ENCODE data around the gene GLP2R. TPM values are rescaled to one million over a fixed set of nuclear protein-coding genes. Genes with fewer than 3 reads are reported as not detected.

The GLP2R gene
- total and polyA plus RNA-seq, 9 donors = 0.03 to 0.79 (median 0.19) TPM; not detected in 5

- H3K4me1 ChIP-seq (ENCODE audit: control insufficient read depth, insufficient read depth, low read length) = no peaks in the 10 kb centered on the region
- no peaks in the 10 kb centered on the region for H3K9me3 ChIP-seq (replicated peaks; ENCODE audit: control insufficient read depth, low read depth, low read length)
- no peak for DNase-seq
- H3K4me3 ChIP-seq (ENCODE audit: low read length) = no peak overlapping the region
- no peaks in the 10 kb centered on the region for H3K36me3 ChIP-seq (ENCODE audit: control insufficient read depth, insufficient read depth, low read length)
- no peaks in the 10 kb centered on the region for H3K27me3 ChIP-seq (ENCODE audit: control insufficient read depth, insufficient read depth, low read length)
- H3K27ac ChIP-seq (ENCODE audit: low read length) = no peak overlapping the region
- WGBS (ENCODE audit: insufficient coverage) = no CpG with 5 or more reads among the region's 3 CpGs
Observed at GRCh38 chr17:9874722-9875121, 49.0 kb downstream of the GLP2R start.

GRCh38 chr17:9875441-9875840, 49.7 kb downstream of the GLP2R start:
- Histone ChIP-seq H3K27ac (ENCODE audit: low read length) (no peak overlapping the region), H3K27me3 (ENCODE audit: control insufficient read depth, insufficient read depth, low read length) (no peaks in the 10 kb centered on the region), H3K4me3 (ENCODE audit: low read length) (no peak overlapping the region), H3K4me1 (ENCODE audit: control insufficient read depth, insufficient read depth, low read length) (no peaks in the 10 kb centered on the region), H3K36me3 (ENCODE audit: control insufficient read depth, insufficient read depth, low read length) (no peaks in the 10 kb centered on the region), H3K9me3 (replicated peaks; ENCODE audit: control insufficient read depth, low read depth, low read length) (no peaks in the 10 kb centered on the region)
- no peak for DNase-seq
- 35% methylated on average over 3 of the region's 3 CpGs for WGBS (ENCODE audit: insufficient coverage)

GRCh38 chr17:9878356-9878755, 52.6 kb downstream of the GLP2R start:
- WGBS (ENCODE audit: insufficient coverage) = no CpG with 5 or more reads among the region's 3 CpGs
- no peak overlapping the region for H3K27ac ChIP-seq (ENCODE audit: low read length)
- no peak for DNase-seq
- no peaks in the 10 kb centered on the region for H3K4me1 ChIP-seq (ENCODE audit: control insufficient read depth, insufficient read depth, low read length)
- H3K36me3 ChIP-seq (ENCODE audit: control insufficient read depth, insufficient read depth, low read length) = no peaks in the 10 kb centered on the region
- H3K9me3 ChIP-seq (replicated peaks; ENCODE audit: control insufficient read depth, low read depth, low read length) = peaks cover 6% of the 10 kb centered on the region
- H3K4me3 ChIP-seq (ENCODE audit: low read length) = no peak overlapping the region
- no peaks in the 10 kb centered on the region for H3K27me3 ChIP-seq (ENCODE audit: control insufficient read depth, insufficient read depth, low read length)

- Histone ChIP-seq H3K4me1 (ENCODE audit: control insufficient read depth, insufficient read depth, low read length) (no peaks in the 10 kb centered on the region), H3K27ac (ENCODE audit: low read length) (no peak overlapping the region), H3K27me3 (ENCODE audit: control insufficient read depth, insufficient read depth, low read length) (no peaks in the 10 kb centered on the region), H3K36me3 (ENCODE audit: control insufficient read depth, insufficient read depth, low read length) (no peaks in the 10 kb centered on the region), H3K9me3 (replicated peaks; ENCODE audit: control insufficient read depth, low read depth, low read length) (peaks cover 6% of the 10 kb centered on the region), H3K4me3 (ENCODE audit: low read length) (no peak overlapping the region)
- 72% methylated on average over 2 of the region's 8 CpGs for WGBS (ENCODE audit: insufficient coverage)
- DNase-seq = no peak
Observed at GRCh38 chr17:9878786-9879525, 53.2 kb downstream of the GLP2R start.

GRCh38 chr17:9880582-9880999, 54.9 kb downstream of the GLP2R start:
- Histone ChIP-seq H3K4me3 (ENCODE audit: low read length) (no peak overlapping the region), H3K4me1 (ENCODE audit: control insufficient read depth, insufficient read depth, low read length) (no peaks in the 10 kb centered on the region), H3K36me3 (ENCODE audit: control insufficient read depth, insufficient read depth, low read length) (no peaks in the 10 kb centered on the region), H3K9me3 (replicated peaks; ENCODE audit: control insufficient read depth, low read depth, low read length) (peaks cover 10% of the 10 kb centered on the region), H3K27me3 (ENCODE audit: control insufficient read depth, insufficient read depth, low read length) (no peaks in the 10 kb centered on the region), H3K27ac (ENCODE audit: low read length) (no peak overlapping the region)
- 86% methylated on average over 3 of the region's 3 CpGs for WGBS (ENCODE audit: insufficient coverage)
- DNase-seq = no peak

- no peaks in the 10 kb centered on the region for H3K27me3 ChIP-seq (ENCODE audit: control insufficient read depth, insufficient read depth, low read length)
- H3K27ac ChIP-seq (ENCODE audit: low read length) = no peak overlapping the region
- no peaks in the 10 kb centered on the region for H3K36me3 ChIP-seq (ENCODE audit: control insufficient read depth, insufficient read depth, low read length)
- DNase-seq = no peak
- H3K4me1 ChIP-seq (ENCODE audit: control insufficient read depth, insufficient read depth, low read length) = no peaks in the 10 kb centered on the region
- no peak overlapping the region for H3K4me3 ChIP-seq (ENCODE audit: low read length)
- H3K9me3 ChIP-seq (replicated peaks; ENCODE audit: control insufficient read depth, low read depth, low read length) = peaks cover 10% of the 10 kb centered on the region
Observed at GRCh38 chr17:9883451-9883850, 57.7 kb downstream of the GLP2R start.

GRCh38 chr17:9886141-9886930, 60.6 kb downstream of the GLP2R start:
- no peak for DNase-seq
- peaks cover 10% of the 10 kb centered on the region for H3K9me3 ChIP-seq (replicated peaks; ENCODE audit: control insufficient read depth, low read depth, low read length)
- no peaks in the 10 kb centered on the region for H3K36me3 ChIP-seq (ENCODE audit: control insufficient read depth, insufficient read depth, low read length)
- no peaks in the 10 kb centered on the region for H3K4me1 ChIP-seq (ENCODE audit: control insufficient read depth, insufficient read depth, low read length)
- WGBS (ENCODE audit: insufficient coverage) = 77% methylated on average over 2 of the region's 5 CpGs
- peaks cover 3% of the 10 kb centered on the region for H3K27me3 ChIP-seq (ENCODE audit: control insufficient read depth, insufficient read depth, low read length)
- no peak overlapping the region for H3K4me3 ChIP-seq (ENCODE audit: low read length)
- no peak overlapping the region for H3K27ac ChIP-seq (ENCODE audit: low read length)

- Histone ChIP-seq H3K9me3 (replicated peaks; ENCODE audit: control insufficient read depth, low read depth, low read length) (peaks cover 4% of the 10 kb centered on the region), H3K27me3 (ENCODE audit: control insufficient read depth, insufficient read depth, low read length) (peaks cover 3% of the 10 kb centered on the region), H3K4me1 (ENCODE audit: control insufficient read depth, insufficient read depth, low read length) (no peaks in the 10 kb centered on the region), H3K27ac (ENCODE audit: low read length) (no peak overlapping the region), H3K36me3 (ENCODE audit: control insufficient read depth, insufficient read depth, low read length) (no peaks in the 10 kb centered on the region), H3K4me3 (ENCODE audit: low read length) (no peak overlapping the region)
- DNase-seq = no peak
- WGBS (ENCODE audit: insufficient coverage) = 82% methylated on average over 8 of the region's 8 CpGs
Observed at GRCh38 chr17:9887508-9887907, 61.8 kb downstream of the GLP2R start.

- DNase-seq = no peak
- no peaks in the 10 kb centered on the region for H3K4me1 ChIP-seq (ENCODE audit: control insufficient read depth, insufficient read depth, low read length)
- H3K27ac ChIP-seq (ENCODE audit: low read length) = no peak overlapping the region
- H3K4me3 ChIP-seq (ENCODE audit: low read length) = no peak overlapping the region
- peaks cover 8% of the 10 kb centered on the region for H3K9me3 ChIP-seq (replicated peaks; ENCODE audit: control insufficient read depth, low read depth, low read length)
- H3K36me3 ChIP-seq (ENCODE audit: control insufficient read depth, insufficient read depth, low read length) = no peaks in the 10 kb centered on the region
- H3K27me3 ChIP-seq (ENCODE audit: control insufficient read depth, insufficient read depth, low read length) = peaks cover 5% of the 10 kb centered on the region
- WGBS (ENCODE audit: insufficient coverage) = 29% methylated on average over 2 of the region's 2 CpGs
Observed at GRCh38 chr17:9890124-9890523, 64.4 kb downstream of the GLP2R start.

GRCh38 chr17:9893411-9894012, 67.8 kb downstream of the GLP2R start:
- H3K27me3 ChIP-seq (ENCODE audit: control insufficient read depth, insufficient read depth, low read length) = peaks cover 8% of the 10 kb centered on the region
- H3K9me3 ChIP-seq (replicated peaks; ENCODE audit: control insufficient read depth, low read depth, low read length) = peaks cover 8% of the 10 kb centered on the region
- H3K4me1 ChIP-seq (ENCODE audit: control insufficient read depth, insufficient read depth, low read length) = no peaks in the 10 kb centered on the region
- H3K36me3 ChIP-seq (ENCODE audit: control insufficient read depth, insufficient read depth, low read length) = no peaks in the 10 kb centered on the region
- no peak for DNase-seq
- H3K27ac ChIP-seq (ENCODE audit: low read length) = no peak overlapping the region
- no peak overlapping the region for H3K4me3 ChIP-seq (ENCODE audit: low read length)
- WGBS (ENCODE audit: insufficient coverage) = no CpG with 5 or more reads among the region's 3 CpGs
